Esophagus muscularis mucosa (tissue), 4 donors: ENCODE results near the gene FLRT1.

Source experiments
- EP300 ChIP-seq: sonication (generic); formaldehyde crosslinking; IDR thresholded peaks from one replicate; pipeline ENCODE4 v1.6.1; 2017; ENCODE audit warnings: antibody characterized with exemption
- POLR2A ChIP-seq: fragments of 450-650 bp; IDR thresholded peaks from one replicate; pipeline ENCODE4 v1.6.1; 2017; ENCODE audit warnings: antibody characterized with exemption, moderate library complexity, mild to moderate bottlenecking, low read depth
- POLR2AphosphoS5 ChIP-seq, 2 donors: sonication (generic); formaldehyde crosslinking; IDR thresholded peaks; one replicate each; pipeline ENCODE4 v1.6.1; 2017; ENCODE audit warnings: antibody characterized with exemption in 2 of 2
- TF ChIP-seq, protein P1 (sequence below), 3 experiments: fragments of 200-600 bp in 2 of 3; fragments of 450-650 bp in 1 of 3; sonication (generic) in 2 of 3; IDR thresholded peaks; one replicate each; pipeline ENCODE4 v1.5.1; 2017 to 2019; ENCODE audit warnings: antibody characterized with exemption in 3 of 3, mild to moderate bottlenecking in 2 of 3, moderate library complexity in 1 of 3

GRCh38 chr11:64036087-64037026 lies 626 bp downstream of the FLRT1 start:
- TF ChIP-seq, protein P1, sequence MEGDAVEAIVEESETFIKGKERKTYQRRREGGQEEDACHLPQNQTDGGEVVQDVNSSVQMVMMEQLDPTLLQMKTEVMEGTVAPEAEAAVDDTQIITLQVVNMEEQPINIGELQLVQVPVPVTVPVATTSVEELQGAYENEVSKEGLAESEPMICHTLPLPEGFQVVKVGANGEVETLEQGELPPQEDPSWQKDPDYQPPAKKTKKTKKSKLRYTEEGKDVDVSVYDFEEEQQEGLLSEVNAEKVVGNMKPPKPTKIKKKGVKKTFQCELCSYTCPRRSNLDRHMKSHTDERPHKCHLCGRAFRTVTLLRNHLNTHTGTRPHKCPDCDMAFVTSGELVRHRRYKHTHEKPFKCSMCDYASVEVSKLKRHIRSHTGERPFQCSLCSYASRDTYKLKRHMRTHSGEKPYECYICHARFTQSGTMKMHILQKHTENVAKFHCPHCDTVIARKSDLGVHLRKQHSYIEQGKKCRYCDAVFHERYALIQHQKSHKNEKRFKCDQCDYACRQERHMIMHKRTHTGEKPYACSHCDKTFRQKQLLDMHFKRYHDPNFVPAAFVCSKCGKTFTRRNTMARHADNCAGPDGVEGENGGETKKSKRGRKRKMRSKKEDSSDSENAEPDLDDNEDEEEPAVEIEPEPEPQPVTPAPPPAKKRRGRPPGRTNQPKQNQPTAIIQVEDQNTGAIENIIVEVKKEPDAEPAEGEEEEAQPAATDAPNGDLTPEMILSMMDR (IDR thresholded peaks at IDR 0.05), result no peak
- TF ChIP-seq POLR2A, result no peak
- no peak for TF ChIP-seq POLR2AphosphoS5 (IDR thresholded peaks at IDR 0.05)
- no peak for TF ChIP-seq EP300
